Spleen (tissue), 7 donors: ENCODE results near the gene BACH2.

Experiments
- POLR2A ChIP-seq, 3 donors: fragments of 450-650 bp; IDR thresholded peaks; one replicate each; pipeline ENCODE4 v1.5.1; 2017; ENCODE audit warnings: antibody characterized with exemption in 3 of 3, mild to moderate bottlenecking in 1 of 3
- TF ChIP-seq, protein P1 (sequence below), 11 experiments: fragments of 200-600 bp in 7 of 11; fragments of 450-650 bp in 4 of 11; sonication (generic) in 4 of 11; IDR thresholded peaks in 8 of 11; conservative IDR thresholded peaks in 3 of 11; 1 replicate in 7 of 11; 2 replicates in 4 of 11; pipeline versions ENCODE4 v1.4.0 to v1.8.0; 2016 to 2021; ENCODE audit warnings: antibody characterized with exemption in 11 of 11, inconsistent platforms in 4 of 11, mild to moderate bottlenecking in 1 of 11
- donor health status: DM: no; HTN: no; CAD: no; lungs with moderate emphysema.
- donor health status: DM: no; HTN: no; CAD: no.
- donor health status: DM: no; HTN: no; CAD: no.

DNA sequence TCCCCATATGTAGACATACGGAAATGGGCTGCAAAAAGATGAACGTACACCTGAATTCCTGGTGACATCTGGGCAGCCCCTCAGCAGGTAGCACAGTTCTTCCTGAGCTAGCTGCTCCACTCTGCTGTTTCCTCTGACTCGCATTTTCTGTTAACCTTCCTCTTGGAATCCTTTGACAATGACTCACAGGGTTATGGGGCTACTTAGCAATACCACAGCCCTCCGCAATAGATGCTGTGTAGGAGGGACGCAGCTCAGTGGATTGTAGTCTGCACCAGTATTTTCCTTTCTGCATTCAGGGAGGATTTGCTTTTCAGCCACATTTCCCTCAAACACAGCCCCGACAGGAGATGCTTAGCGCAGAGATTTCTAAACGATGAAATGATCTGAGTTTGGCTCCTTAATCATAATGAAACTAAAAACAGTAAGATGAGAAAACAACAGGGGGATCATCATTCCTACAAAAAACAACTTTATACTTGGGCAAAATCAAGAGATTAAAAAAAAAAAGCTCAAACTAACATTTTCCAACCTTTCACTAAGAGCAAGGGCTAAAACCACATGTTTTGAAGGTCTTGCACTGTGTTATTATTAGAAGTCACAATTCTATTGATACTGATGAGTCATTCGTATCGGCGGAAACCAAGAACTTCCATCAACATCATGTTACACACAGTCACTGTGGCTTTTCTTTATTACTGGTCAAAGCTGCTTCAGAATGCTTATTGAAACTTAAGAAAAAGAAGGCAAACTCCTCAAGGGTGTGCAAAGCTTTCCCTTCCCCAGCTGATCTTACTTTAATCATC, 12.2 kb downstream of the BACH2 start:
- TF ChIP-seq POLR2A (IDR thresholded peaks at IDR 0.05), result no peak
- TF ChIP-seq, protein P1, sequence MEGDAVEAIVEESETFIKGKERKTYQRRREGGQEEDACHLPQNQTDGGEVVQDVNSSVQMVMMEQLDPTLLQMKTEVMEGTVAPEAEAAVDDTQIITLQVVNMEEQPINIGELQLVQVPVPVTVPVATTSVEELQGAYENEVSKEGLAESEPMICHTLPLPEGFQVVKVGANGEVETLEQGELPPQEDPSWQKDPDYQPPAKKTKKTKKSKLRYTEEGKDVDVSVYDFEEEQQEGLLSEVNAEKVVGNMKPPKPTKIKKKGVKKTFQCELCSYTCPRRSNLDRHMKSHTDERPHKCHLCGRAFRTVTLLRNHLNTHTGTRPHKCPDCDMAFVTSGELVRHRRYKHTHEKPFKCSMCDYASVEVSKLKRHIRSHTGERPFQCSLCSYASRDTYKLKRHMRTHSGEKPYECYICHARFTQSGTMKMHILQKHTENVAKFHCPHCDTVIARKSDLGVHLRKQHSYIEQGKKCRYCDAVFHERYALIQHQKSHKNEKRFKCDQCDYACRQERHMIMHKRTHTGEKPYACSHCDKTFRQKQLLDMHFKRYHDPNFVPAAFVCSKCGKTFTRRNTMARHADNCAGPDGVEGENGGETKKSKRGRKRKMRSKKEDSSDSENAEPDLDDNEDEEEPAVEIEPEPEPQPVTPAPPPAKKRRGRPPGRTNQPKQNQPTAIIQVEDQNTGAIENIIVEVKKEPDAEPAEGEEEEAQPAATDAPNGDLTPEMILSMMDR (IDR thresholded peaks at IDR 0.05 in 8 of 11, conservative IDR thresholded peaks at IDR 0.05 in 3 of 11), result peak in 3 of 11 experiments; percentile 17 to 27 (median 19)
